Hematopoietic multipotent progenitor cell treated with erythropoietin and hydrocortisone succinate and interleukin-3 and kit ligand, for 6 days (in vitro differentiated cells): ENCODE measurements around the gene DPY19L1.
A peak's percentile ranks its signal among the peaks of the same experiment; 100 is the strongest.
"Not testable (repeated sequence)": the region's sequence is repeated elsewhere in the genome, so short reads cannot be mapped to it uniquely, and the experiment has no call there.

Experiments
- DNase-seq: peaks from one replicate; pipeline ENCODE4 v3.0.0-alpha.2; 2015

The DPY19L1 gene

DNA sequence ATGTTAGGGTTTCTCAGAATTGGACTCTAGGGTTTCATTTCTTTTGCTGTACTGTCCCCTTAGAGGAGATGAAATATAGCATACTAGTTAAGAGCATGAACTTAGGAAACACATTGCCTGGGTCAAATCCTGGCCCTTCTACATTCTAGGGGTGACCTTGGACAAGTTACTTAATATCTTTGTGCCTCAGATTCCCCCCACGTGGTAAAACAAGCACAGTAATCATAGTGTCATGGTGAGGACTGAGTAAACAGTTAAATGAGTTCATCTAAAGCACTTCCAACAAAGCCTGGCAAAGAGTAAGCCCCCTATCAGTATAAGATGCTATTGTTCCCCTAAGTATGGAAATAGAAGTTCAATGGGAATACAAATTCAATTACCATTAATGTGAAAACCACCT is 5.1 kb downstream of the DPY19L1 start:
- no peak for DNase-seq

DNA sequence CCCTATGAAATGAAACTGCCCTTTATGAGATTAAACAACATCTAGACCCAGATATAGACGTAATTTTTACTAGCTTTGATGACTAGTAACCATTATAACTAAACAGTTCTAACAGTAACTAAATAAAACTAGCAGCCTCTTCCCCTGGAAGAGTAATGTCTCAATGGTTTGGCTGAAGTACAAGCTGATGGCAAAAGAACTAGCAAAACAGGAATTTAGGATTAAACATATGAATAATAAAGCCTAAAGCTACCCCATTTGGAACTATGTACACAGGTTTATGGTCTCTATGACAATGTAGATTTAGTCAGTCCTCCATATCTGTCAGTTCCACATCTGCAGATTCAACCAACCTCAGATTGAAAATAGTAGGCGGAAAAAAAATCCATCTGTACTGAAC is 6.4 kb downstream of the DPY19L1 start:
- DNase-seq, result no peak

DNA sequence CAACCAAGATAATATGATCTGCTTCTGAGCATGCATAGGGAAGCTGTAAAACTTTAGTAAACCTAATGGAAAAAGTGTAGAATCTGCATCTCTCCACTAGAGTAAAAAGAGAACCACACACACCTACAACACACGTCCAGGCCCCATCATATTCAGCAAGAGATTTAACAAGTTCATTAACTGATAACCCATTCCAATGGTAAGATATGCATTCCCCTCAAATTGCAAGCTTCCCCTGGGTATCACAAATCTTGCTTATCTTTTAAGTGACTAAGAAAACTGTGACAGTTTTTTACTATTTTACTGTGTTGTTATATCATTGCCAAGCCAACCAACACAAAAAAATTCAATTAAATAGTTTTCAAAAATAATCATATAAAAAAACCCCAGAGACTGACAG is 8.0 kb downstream of the DPY19L1 start:
- DNase-seq, result no peak

DNA sequence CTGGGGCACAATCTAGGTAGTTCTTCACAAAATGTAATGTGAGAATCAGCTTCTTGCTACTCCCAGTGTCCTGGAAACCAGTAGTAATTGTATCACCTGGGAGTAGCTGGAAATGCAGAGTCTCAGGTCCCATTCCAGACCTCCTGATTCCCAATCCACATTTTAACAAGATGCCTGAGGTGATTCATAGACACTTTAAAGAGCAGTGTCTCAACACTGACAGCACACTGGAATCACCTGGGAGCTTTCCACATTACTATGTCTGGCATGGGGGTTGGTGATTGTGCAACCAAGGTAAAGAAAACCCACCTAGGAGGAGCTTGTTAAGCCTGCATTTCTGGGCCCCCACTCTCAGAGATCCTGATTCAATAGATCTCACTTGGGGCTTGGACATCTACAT is 11.1 kb downstream of the DPY19L1 start:
- DNase-seq, result no peak

DNA sequence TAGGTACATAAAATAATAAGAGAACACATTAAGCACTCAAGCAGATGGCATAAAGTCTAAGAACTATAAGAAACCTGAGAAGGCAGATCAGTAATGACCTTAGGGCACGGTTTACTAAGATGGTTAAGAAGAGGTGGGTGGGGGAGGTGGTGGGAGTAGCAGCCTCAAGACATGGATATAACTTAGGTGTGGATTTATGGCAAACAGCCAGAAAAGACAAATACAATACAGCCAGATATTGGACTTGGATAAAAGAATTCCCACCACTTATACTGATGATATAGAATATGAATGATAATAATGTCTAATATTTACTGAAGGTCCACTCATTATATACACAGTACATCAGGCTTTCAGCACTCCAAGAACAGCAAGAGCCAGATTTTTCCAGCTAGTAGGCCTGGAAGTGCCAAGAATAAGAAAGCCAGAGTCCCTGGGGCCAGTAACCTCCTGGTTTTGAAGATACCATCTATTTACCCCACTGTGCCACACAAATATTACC is 11.9 kb downstream of the DPY19L1 start:
- no peak for DNase-seq

DNA sequence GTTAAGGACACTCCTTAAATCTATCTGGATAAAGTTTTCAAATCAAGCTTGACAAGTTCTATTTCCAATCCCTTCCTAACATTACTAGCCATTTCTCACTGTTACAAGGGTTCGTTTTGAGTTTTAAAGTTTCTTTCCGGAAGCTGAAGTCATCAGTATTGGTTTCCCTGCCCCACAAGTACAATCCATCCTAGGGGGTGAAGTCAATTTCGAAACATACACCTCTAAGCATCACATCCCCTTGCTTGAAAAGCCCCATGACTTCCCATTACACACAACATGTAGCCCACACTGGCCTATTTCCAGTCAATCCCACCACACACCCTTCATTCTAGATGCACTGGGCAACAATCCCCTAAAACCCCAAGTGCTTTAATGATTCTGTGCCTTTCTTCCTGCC is 13.0 kb downstream of the DPY19L1 start:
- no peak for DNase-seq

DNA sequence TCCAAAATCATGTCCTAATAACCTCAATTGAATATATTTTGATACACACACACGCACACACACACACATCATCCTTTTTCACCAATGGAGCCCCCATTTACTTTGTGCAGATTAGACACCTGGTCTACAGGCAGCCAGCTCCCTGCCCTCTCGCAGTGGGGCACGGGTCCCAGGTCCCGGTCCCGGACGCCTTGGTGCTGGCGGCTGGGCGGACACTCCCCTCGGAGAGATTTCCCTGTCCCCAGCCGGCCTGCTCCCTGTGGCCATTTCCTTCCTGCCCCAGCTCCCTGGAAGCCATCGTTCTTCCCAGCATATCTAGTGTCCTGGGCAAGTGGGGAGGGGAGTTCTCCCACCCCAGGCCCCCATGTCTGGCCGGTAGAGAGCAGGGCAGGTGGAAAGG is 14.6 kb downstream of the DPY19L1 start:
- DNase-seq, result no peak

DNA sequence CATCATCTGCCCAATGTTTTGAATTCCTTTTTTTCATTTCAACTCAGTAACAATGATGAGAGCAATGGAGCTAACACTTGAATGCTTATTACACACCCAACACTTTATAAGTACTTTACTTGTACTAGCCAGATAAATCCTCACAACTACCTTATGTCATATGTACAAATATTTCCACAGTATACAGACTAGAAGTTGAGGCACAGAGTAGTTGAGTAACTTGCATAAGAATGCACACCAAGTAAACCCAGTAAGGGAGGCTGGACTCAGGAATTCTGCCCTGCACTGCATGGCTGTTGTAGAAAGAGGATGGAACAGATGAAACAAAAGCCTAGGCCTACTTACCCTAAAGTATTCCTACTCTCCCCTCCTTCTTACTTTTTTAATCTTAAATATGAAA is 15.8 kb downstream of the DPY19L1 start:
- DNase-seq, result no peak

DNA sequence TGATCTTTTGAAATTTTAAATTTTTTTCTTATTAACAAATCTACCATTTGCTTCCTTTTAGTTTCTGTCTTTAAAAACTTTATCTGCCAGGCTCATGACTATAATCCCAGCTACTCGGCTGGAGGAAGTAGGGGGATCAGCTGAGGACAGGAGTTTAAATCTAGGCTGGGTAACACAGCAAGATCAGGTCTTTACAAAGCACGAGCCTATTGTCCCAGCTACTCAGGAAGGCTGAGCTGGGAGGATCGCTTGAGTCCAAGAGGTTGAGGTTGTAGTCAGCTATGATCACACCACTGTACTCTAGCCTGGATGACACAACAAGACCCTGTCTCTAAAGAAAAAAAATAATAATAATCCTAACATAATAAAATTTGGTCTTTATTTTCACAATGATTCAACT is 17.5 kb downstream of the DPY19L1 start:
- DNase-seq, result no peak

DNA sequence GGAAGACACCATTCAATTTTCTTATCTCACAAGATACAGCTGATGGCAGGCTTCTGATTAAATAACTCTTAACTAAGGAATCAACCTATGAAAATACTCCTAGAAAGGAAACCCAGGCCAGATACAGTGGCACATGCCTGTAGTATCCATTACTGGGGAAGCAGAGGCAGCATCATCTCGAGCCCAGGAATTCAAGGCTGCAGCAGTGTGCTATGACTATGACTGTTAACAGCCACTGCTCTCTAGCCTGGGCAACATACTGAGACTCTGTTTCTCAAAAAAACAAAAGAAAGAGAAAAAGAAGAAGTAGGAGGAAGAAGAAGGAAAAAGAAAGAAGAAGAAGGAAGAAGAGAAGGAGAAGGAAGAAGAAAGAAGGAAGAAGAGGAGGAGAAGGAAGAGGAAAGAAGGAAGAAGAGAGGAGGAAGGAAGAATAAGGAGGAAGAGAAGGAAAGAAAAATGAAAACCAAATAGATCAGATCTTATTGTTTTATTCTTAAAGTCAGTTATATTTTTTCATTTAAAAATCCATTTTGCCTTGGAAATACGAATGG is 18.0 kb downstream of the DPY19L1 start:
- no peak for DNase-seq

DNA sequence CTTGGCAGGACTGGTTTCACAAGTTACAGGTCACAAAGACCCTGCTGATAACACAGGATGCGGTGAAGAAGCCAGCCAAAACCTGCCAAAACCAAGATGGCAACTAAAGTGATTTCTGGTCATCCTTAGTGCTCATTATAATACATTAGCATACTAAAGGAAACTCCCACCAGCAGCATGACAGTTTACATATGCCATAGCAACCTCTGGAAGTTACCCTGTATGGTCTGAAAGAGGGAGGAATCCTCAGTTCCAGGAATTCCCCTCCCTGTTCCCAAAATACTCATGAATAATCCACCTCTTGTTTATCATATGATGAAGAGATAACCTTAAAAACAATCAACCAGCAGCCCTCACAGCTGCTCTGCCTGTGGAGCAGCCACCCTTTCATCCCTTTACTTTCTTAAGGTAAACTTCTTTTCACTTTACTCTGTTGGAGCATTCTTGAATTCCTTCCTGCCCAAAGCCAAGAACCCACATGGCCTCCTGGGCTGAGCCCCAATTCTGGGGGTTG is 21.9 kb downstream of the DPY19L1 start:
- no peak for DNase-seq

DNA sequence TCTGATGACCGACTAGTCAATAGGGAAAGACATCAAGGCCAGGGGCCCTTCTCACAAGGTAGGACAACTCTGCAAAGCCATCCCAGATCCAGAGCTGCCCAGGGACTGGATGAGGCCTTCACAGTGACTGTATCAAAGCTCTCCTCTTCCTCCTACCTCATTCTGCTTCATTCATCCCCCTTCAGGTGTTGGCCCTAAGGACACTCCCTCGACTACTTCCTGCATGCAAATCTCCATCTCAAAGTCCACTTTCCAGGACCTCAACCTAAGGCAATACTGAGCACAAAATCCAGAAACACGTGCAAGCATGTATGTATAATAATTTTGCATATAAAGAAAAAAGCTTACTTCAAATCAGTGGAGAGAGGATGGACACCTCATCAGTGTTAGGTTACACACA is 25.1 kb downstream of the DPY19L1 start:
- no peak for DNase-seq

DNA sequence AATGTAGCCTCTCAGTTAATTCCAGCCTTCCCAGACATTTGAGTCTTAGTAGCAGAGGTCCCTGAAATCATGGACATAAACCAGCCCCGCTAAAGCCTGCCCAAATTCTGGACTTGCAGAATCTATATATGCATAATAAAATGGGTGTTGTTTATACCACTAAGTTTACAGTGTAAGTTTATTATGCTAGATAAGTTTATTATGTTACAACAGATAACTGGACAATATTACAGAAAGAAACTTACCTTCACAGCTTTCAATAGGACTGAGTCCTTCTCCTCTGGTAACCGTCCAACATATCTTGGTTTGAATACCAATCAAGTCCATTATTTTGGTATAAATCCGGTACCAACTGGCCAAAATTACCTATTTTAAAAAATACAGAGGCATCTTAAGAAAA is 26.2 kb downstream of the DPY19L1 start:
- DNase-seq, result no peak

DNA sequence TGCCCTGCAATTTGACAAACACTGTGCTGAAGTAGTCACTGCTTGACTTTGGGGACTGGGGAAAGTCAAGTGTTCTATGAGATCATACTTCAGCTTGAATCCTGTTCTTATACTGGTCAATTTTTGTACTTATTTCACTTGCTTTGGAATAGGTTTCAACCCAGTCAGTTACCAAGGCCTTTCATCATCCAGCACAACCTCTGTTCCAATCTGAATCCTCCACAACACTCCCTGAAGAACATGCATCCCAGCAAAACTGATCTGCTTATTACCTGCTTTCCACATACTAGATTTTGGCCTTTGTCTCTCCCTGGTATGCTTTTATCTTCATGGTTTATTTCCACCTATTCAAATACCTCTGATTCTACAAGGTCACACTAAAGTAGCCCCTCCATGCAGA is 29.5 kb downstream of the DPY19L1 start:
- no peak for DNase-seq

DNA sequence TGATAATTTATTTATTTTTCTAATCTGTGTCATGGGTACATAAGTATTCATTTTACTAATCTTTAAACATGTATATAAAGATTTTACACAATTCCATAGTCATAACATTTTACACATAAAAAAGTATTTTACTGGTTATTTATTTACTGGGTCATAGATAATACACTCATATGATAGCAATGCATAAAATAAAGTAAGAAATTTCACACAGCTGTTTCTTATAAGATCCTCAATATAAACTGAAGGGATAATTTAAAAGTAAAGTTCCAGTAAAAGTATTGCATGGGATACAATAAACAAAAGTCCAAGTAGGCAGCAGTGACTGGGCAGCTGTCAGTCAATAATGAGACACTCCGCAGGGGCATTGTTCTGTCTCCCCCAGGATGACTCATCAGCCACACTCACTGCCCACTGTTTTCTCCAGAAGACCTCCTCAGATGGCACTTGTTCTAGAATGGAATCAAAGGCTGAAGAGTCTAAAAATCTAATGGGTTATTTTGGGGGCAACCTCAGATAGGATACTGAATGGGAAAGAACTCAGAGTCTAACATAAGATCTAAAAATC is 32.7 kb downstream of the DPY19L1 start:
- no peak for DNase-seq

DNA sequence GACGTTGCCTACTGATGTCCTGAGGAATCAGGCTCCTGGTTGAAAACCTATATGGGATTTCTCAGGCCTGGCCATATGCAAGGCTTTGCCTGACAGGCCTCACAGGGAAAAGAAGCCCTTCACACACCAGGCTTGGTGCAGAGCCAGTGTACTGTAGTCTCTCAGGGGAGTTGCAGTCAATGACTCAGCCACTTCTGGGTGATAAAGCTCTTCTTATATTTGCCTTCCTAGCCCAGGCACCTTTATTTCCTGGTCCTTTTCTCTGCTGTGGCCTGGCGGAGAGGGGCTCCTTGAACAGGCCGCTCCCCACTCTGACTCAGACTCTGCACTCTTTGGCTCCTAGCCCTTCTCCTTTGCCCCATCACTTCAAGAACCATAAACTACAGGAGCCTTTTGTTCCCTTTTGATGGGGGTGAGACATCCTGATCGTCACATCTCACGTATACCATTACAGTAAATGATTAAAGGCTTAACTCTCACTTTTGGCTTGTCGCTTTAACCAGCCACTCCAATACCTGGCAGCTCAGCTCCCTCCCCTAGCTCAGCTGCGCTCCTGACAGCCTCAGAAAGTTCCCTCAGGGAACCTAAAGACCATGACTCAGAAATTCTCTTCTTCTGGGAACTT is 33.5 kb downstream of the DPY19L1 start:
- DNase-seq, result peak; percentile 66

DNA sequence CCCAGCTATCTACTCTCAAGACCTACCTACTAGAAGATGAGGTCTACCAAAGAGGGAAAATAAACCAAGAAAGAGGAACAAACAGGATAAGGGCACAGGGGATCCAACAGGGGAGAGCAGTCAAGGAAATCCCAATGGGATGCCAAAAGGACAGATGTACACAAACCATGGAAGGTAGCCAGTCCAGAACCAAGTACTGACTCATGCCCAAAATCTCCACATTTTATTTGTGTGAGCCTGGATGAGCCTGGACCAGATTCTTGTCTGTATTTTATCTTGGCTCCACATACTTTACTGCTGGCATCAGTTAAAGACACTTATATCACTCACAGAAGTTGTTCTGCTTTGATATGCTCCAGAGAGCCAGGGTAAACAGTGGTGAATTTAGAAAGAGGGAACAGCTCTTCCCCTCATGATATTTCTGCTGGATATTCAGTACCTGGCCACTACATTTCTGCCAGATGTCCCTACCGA is 34.1 kb downstream of the DPY19L1 start:
- not testable (repeated sequence) for DNase-seq

DNA sequence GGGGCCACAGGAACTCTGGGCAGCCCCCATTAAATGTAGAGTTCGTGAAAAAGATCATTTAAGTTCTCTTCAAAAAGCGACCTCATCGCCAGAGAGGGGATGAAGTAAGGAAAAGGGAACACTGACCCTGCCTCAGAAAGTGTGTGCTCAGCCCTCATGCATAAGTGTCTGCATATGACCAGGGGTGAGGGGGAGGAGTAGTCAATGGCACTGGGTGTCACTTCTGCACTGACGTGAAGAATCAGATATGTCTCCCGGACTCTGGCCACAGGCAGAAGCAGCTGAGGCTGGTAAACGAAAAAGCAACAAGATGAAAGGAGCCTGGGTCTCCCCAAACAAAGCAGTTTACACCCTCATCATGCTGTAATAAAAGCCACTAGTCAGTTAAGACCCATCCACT is 39.0 kb downstream of the DPY19L1 start:
- not testable (repeated sequence) for DNase-seq

DNA sequence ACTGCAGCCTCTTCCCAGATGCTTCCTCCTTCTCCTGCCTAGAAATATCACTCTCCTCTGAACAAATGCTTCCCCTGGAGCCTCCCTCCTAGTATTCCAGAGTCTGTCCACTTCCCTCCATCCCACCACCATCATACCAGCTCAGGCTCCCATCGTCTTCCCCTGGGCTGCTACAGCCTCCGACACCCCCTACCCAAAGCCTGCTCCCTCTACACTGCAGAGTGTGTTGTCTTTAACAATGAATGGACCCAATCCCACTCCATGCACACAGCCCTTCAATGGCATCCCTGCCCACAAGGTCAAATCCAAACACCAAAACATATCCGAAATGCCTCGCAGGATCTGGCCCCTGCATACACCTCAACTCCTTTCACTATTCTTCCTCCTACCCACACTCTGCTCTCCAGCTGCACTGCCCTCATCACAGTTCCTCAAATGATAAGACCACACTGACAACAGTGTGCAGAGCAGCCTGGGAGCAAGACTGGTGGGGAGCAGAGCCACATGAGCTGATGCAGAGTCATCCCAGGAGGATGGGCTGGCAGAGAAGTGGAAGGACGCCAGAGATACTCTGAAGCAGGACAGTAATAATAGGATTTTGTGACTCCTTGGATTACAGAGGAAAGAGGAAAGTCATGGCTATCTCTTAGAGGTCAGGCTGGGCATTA is 40.7 kb downstream of the DPY19L1 start:
- DNase-seq, result peak; percentile 45

DNA sequence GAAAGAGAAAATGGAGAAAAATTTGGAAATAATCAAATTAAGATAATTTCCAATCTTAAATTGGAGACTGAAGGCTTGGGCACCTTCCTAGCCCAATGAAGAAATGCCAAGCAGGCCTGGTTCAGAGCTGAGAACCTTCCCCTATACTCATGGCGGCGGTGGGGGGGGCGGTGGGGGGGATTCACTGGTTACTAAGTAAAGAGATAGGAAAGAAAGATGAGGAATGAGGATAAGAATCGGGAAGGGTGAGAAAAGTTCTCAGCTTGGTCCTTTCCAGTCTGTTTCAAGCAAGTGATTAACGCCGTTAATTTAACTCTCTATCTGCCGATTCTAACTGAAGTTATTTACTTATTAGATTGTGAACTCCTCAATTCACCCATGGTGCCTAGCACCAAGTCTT is 41.5 kb downstream of the DPY19L1 start:
- DNase-seq, result no peak

DNA sequence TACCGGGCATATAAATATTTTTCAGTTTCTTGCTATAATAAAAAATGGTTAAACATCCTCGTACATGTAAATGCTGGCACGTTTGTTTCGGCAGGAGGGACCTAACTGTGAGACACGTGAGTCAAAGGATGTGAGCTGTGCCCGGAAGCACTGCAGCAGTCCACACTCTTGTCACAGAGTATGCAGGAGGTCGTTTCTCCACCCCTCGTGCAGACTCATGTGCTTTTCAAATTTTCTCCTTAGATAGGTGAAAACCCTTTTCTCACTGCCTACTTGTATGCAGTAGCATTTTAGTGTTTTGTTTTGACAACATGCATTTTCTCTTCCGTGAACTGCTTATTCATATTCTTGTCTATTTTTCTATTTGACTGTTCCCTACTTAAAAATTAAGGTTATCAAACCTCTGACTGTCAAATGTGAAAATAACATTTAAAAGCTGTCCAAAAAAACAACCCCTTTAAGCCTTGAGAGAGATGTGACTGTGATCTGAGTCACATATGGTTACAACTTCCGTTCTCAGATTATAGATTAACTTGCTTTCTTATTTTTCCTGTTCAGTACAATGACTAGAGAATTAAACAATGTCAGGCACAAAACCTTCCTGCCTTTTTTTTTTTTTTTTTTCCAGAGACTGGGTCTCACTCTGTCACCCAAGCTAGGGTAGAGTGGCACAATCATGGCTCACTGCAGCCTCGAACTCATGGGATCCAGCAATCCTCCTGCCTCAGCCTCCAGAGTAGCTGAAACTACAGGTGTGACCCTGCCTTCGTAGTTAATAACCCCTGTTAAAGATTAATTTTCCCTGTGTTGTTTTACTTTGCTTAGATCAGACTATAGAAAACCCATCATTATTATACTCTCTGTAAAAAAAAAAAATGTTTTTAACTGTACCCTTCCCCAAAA is 45.1 kb downstream of the DPY19L1 start:
- peak; percentile 18 for DNase-seq

DNA sequence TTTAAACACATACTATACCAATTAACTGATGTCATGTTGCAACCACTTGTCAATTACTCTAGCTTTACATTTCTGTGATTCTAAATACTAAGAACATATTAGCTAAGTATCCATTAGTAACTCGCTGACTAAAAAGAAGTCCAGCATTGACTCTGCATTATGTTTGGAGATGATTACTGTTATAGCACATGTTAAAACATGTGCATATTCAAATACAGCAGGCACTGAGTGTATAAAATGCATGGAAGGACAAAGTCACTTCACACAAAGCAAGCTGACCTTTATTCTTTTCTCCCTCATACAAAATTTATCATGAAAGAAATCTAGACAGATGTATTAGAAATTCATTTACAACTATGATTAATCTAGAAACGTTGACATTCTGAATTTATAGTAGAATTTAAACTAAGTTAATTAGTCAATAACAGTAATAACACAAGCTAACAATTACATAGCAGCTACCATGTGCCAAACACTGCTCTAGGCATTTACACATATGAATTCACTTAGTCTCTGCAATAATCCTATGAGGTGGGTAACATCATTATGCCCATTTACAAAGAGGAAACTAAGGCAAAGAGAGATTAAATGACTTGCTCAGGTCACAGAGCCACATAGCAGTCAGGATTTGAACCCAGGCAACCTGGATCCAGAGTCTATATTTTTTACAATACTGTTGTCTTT is 48.7 kb downstream of the DPY19L1 start:
- not testable (repeated sequence) for DNase-seq
